Suppressor macrophage (primary cell): ENCODE data around the gene ALX3.
A peak's percentile ranks its signal among the peaks of the same experiment; 100 is the strongest.
"Not testable (repeated sequence)": the region's sequence is repeated elsewhere in the genome, so short reads cannot be mapped to it uniquely, and the experiment has no call there.

ENCODE experiments used
- DNase-seq, 4 experiments: peaks; one replicate each; pipeline ENCODE4 v3.0.0-alpha.2; 2020 to 2022

The ALX3 gene

GRCh38 chr1:110040548-110040947, 29.9 kb downstream of the ALX3 start:
- peak; percentile 64 to 84 (median 76) for DNase-seq

DNA sequence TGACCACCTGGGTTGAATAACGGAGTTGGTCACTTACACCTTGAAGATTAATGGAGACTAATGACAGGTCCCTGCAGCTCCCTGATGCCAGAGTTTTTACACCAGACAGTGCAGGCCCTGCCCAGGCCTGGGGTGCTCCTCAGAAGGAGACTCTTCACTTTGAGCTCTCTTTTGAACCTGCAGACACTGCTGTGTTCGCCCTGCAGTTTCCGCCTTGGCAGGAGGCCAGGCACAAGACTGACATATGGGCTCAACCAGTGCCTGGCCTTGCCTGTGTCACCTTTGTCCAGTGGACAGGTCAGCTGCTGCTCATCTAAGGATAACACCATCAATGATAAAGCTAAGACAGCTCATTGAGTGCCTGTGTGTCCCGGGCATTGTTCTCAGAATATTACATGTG, 30.8 kb downstream of the ALX3 start:
- no peak for DNase-seq

GRCh38 chr1:110038271-110038670, 32.2 kb downstream of the ALX3 start:
- no peak for DNase-seq

DNA sequence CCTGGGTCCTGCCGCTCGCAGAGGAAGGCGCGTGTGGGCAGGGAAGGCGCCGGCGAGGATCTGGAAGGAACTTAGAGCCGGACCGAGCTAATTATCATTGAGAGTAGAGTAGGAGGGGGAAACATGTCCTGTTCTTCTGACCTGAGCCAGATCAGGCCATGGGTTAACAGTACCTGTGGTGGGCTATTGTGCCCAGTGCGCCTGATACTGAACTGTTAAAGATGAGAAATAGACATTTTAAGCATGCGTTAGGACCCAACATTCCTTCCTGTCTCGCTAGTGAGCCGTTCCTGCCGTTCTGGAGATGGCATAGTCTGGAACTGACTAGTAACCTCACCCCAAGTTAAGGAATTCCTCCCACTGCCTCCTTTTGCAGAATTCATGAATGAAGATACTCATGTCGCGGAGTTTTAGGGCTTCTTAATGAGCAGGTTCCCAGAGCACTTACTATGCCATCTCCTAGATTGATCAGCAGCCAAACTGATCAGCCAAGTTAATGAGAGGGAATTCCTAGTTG, 35.2 kb downstream of the ALX3 start:
- peak in 2 of 4 experiments; percentile 52 to 72 for DNase-seq

- peak; percentile 96 to 99 (median 98) for DNase-seq
Measured at GRCh38 chr1:110034451-110035235, 35.8 kb downstream of the ALX3 start, which contains the start of gene STRIP1. TSS of gene STRIP1 (plus strand) at chr1:110034624. CDS start at chr1:110034638, 14 bp downstream.

GRCh38 chr1:110034040-110034450, 36.4 kb downstream of the ALX3 start:
- no peak for DNase-seq

DNA sequence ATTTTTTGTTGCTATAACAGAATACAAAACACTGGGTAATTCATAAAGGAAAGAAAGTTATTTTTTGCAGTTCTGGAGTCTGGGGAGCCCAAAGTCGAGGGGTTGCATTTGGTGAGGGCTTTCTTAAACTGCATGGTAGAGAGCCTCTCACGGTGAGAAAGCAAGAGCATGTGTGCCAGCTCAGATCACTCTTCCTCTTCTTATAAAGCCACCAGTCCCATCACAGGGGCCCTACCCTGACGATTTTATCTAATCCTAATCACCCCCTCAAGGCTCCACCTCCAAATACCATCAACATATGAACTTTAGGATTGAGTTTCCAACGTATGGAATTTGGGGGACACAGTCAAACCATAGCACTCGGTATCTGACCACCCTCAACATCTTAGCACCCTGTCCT, 37.1 kb downstream of the ALX3 start:
- DNase-seq, result no peak

- DNase-seq, result no peak
Measured at GRCh38 chr1:110032327-110032726, 38.1 kb downstream of the ALX3 start.

GRCh38 chr1:110030687-110031086, 39.8 kb downstream of the ALX3 start:
- not testable (repeated sequence) for DNase-seq

DNA sequence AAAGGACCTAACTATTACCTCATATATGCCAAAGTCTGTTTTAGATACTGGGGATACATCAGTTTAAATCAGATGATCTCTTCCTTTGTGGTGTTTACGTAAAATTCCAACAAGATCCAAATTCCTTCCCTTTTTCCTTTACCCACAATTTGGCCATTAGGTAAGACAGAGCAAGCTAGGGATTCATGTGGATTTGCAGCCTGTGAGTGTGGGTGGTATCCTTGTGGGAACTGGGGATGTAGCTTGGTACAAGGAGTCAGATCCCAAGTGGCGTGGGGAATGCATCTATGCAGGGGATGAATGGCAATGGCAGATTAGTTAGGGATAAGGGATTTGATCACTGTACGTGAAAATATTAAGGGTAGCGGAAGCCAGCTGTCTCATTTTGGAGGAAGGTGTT, 45.9 kb downstream of the ALX3 start:
- DNase-seq, result no peak

DNA sequence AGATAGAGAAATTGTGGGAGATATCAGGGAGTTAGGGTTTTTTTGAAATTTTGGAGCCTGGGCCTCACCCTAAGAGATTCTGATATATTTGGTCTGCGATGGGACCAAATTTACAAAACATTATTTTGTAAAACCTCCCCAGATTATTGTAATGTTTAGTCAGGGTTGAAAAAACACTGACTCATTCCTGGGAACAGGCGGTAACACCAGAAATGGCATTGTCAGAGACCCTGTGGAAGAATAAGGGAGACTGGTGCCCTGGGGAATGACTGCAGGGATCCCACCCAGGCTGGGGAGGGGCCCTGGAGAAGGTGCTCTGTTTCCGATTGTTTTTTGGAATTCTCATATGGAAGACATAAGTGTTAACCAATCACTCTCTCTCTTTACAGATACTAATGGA, 49.2 kb downstream of the ALX3 start:
- no peak for DNase-seq

DNA sequence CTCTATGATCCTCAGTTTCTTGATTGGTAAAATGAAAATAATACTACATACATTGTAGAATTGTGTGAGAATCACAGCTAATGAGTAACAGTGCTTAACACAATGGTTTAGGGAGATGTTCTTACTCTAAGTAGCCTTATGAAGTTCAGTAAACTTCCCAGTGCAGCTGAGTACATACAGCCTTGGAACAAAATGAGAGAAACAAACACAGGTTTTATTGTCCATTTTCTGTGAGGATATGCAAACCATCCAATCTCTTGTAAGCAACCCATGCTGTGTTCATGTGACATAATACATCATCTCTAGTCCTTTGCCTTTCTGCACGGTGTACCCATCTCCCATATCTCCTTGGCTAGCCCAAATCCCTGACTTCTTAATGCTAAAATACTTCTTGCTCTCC, 50.7 kb downstream of the ALX3 start:
- no peak for DNase-seq

DNA sequence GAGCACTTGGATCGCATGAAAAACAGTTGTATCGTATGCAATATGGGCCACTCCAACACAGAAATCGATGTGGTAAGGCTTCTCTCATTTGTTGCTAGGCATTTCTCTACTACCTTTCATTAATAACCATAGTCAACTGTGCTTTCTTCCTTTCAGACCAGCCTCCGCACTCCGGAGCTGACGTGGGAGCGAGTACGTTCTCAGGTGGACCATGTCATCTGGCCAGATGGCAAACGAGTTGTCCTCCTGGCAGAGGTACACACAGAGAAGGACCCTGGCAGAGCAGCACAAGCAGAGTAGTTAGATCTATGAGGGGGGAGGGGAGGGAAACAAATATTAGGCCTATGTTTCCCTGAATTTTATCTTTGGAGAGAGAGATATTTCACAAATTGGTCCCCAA, 52.1 kb downstream of the ALX3 start:
- DNase-seq, result no peak

- no peak for DNase-seq
Measured at GRCh38 chr1:110017792-110018191, 52.7 kb downstream of the ALX3 start.

- peak in 1 of 4 experiments; percentile 11 for DNase-seq
Measured at GRCh38 chr1:110012100-110012780, 58.2 kb downstream of the ALX3 start.

DNA sequence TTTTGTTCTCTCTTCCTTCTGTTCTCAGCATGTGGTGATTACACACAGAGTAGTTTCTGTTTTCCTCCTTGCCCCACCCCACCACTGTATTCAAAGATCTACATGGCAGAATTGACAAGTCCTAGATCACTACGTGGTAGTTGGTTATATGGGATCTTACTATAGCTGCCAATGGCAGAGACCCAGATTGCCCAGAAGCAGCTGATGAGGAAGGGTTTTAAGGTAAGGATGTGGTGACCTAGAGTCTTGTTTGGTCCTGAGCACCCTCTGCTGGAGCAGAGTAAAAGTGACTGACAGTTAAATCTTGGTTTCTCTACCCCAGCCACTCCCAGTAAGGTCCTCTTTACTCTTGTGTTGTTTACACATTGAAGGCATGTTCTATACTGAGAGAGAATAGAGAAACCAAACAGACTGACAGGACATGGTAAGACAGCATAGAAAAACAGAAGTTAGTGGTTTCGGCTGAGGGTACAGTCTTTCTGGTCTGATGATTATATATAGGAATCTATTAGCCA, 58.9 kb downstream of the ALX3 start:
- peak; percentile 55 to 76 (median 72) for DNase-seq
